DND-41 (cell line): ENCODE data around the gene ALAS1.

Experiments
- ATAC-seq: fragments of 200-7000 bp; cut with Tn5 transposase; 3 replicates; pipeline ENCODE4 v1.9.1; 2021; ENCODE audit warnings: low read depth; ENCODE audit not compliant: insufficient read depth
- DNase-seq: peaks from one replicate; pipeline ENCODE4 v3.0.0-alpha.2; 2020
- H2AFZ ChIP-seq: 2 replicates; pipeline ENCODE4 v1.6.0; 2012; ENCODE audit warnings: low read depth, low read length
- H3K27ac ChIP-seq: 2 replicates; pipeline ENCODE4 v1.5.1; 2012; ENCODE audit warnings: low read length, inconsistent platforms
- H3K27me3 ChIP-seq: fragments of 200-600 bp; sonication (generic); 2 replicates; pipeline ENCODE4 v1.6.0; 2012; ENCODE audit warnings: low read length, mild to moderate bottlenecking, inconsistent platforms; ENCODE audit not compliant: insufficient read depth, poor library complexity
- H3K36me3 ChIP-seq: 2 replicates; pipeline ENCODE4 v1.5.1; 2012; ENCODE audit warnings: low read length, inconsistent platforms; ENCODE audit not compliant: insufficient read depth
- H3K4me1 ChIP-seq: 2 replicates; pipeline ENCODE4 v1.5.1; 2012; ENCODE audit warnings: mild to moderate bottlenecking, low read length; ENCODE audit not compliant: insufficient read depth
- H3K4me2 ChIP-seq: 2 replicates; pipeline ENCODE4 v1.6.0; 2012; ENCODE audit warnings: mild to moderate bottlenecking, moderate library complexity, low read length, inconsistent platforms; ENCODE audit not compliant: insufficient read depth
- H3K4me3 ChIP-seq, 2 experiments: fragments of 200-600 bp in 1 of 2; shearing (Covaris generic) in 1 of 2; 2 replicates each; pipeline ENCODE4 v1.5.1; 2012 to 2016; ENCODE audit warnings: inconsistent platforms in 2 of 2, low read length in 2 of 2, mild to moderate bottlenecking in 2 of 2, low read depth in 1 of 2, moderate library complexity in 1 of 2
- H3K79me2 ChIP-seq: 2 replicates; pipeline ENCODE4 v1.6.0; 2012; ENCODE audit warnings: low read length, inconsistent platforms; ENCODE audit not compliant: insufficient read depth
- H3K9ac ChIP-seq: 2 replicates; pipeline ENCODE4 v1.6.0; 2012; ENCODE audit warnings: low read depth, mild to moderate bottlenecking, inconsistent platforms, low read length, moderate library complexity
- H3K9me3 ChIP-seq: 2 replicates; pipeline ENCODE4 v1.5.1; 2012; ENCODE audit warnings: low read length, moderate library complexity, mild to moderate bottlenecking, inconsistent platforms; ENCODE audit not compliant: insufficient read depth, severe bottlenecking
- H4K20me1 ChIP-seq: 2 replicates; pipeline ENCODE4 v1.6.0; 2012; ENCODE audit warnings: low read length; ENCODE audit not compliant: insufficient read depth
- CTCF ChIP-seq: IDR thresholded peaks from 2 replicates; pipeline ENCODE4 v1.5.1; 2012; ENCODE audit warnings: borderline replicate concordance, low read length, moderate library complexity, mild to moderate bottlenecking; ENCODE audit not compliant: poor library complexity, severe bottlenecking; ENCODE audit errors: extremely low read depth
- EZH2 ChIP-seq: IDR thresholded peaks from 3 replicates; pipeline ENCODE4 v1.6.1; 2012; ENCODE audit warnings: borderline replicate concordance, low read depth, mild to moderate bottlenecking, moderate library complexity, low read length, inconsistent platforms; ENCODE audit not compliant: severe bottlenecking

Gene ALAS1

GRCh38 chr3:52182196-52182595, 15.8 kb upstream of the ALAS1 start:
- no peaks in the 10 kb centered on the region for H3K36me3 ChIP-seq
- H3K4me2 ChIP-seq, result no peak overlapping the region
- no peak for DNase-seq
- H4K20me1 ChIP-seq, result no peaks in the 10 kb centered on the region
- H3K79me2 ChIP-seq, result no peaks in the 10 kb centered on the region
- no peaks in the 10 kb centered on the region for H3K27me3 ChIP-seq
- H2AFZ ChIP-seq, result no peak overlapping the region
- H3K27ac ChIP-seq, result no peak overlapping the region
- no peak overlapping the region for H3K4me3 ChIP-seq
- no peaks in the 10 kb centered on the region for H3K4me1 ChIP-seq
- TF ChIP-seq CTCF, result no peak
- no peak for TF ChIP-seq EZH2
- ATAC-seq, result no peak
- H3K9me3 ChIP-seq, result no peaks in the 10 kb centered on the region
- H3K9ac ChIP-seq, result no peak overlapping the region

GRCh38 chr3:52182691-52183090, 15.3 kb upstream of the ALAS1 start:
- no peak for DNase-seq
- H3K27ac ChIP-seq, result no peak overlapping the region
- no peak for TF ChIP-seq CTCF
- no peak overlapping the region for H3K9ac ChIP-seq
- H3K9me3 ChIP-seq, result no peaks in the 10 kb centered on the region
- H3K4me2 ChIP-seq, result no peak overlapping the region
- H3K27me3 ChIP-seq, result no peaks in the 10 kb centered on the region
- H3K4me1 ChIP-seq, result no peaks in the 10 kb centered on the region
- H3K36me3 ChIP-seq, result no peaks in the 10 kb centered on the region
- no peak overlapping the region for H2AFZ ChIP-seq
- no peak for ATAC-seq
- no peaks in the 10 kb centered on the region for H3K79me2 ChIP-seq
- no peak overlapping the region for H3K4me3 ChIP-seq
- H4K20me1 ChIP-seq, result no peaks in the 10 kb centered on the region

- DNase-seq, result no peak
- Histone ChIP-seq H3K4me3 (no peak overlapping the region), H3K79me2 (no peaks in the 10 kb centered on the region), H3K9ac (no peak overlapping the region), H4K20me1 (no peaks in the 10 kb centered on the region), H3K27ac (no peak overlapping the region), H3K4me1 (no peaks in the 10 kb centered on the region), H3K9me3 (no peaks in the 10 kb centered on the region), H3K36me3 (no peaks in the 10 kb centered on the region), H2AFZ (no peak overlapping the region), H3K4me2 (no peak overlapping the region), H3K27me3 (no peaks in the 10 kb centered on the region)
- ATAC-seq, result no peak
- TF ChIP-seq EZH2 (no peak), CTCF (no peak)
Measured at GRCh38 chr3:52183786-52184445, 14.0 kb upstream of the ALAS1 start.

- Histone ChIP-seq H3K4me3 (no peak overlapping the region), H3K27ac (no peak overlapping the region), H3K27me3 (no peaks in the 10 kb centered on the region), H2AFZ (no peak overlapping the region), H3K9me3 (no peaks in the 10 kb centered on the region), H4K20me1 (no peaks in the 10 kb centered on the region), H3K9ac (no peak overlapping the region), H3K4me2 (no peak overlapping the region), H3K36me3 (no peaks in the 10 kb centered on the region), H3K79me2 (no peaks in the 10 kb centered on the region), H3K4me1 (no peaks in the 10 kb centered on the region)
- ATAC-seq, result no peak
- TF ChIP-seq CTCF, result no peak
- TF ChIP-seq EZH2, result no peak
- DNase-seq, result no peak
Measured at GRCh38 chr3:52184690-52185089, 13.3 kb upstream of the ALAS1 start.
